H1 (cell line): Measurements from ENCODE around the gene ARHGEF3. TPM values are rescaled to one million over a fixed set of nuclear protein-coding genes. Genes with fewer than 3 reads are reported as not detected.

ENCODE experiments used
- CTCF ChIA-PET: fragments of 300-600 bp; sonication (Branson Sonifier 250); formaldehyde crosslinking; loops from one replicate; lab custom pipeline; 2021; ENCODE audit not compliant: partially characterized antibody; lab: Charles Lee
- POLR2A ChIA-PET: fragments of 300-600 bp; sonication (Branson Sonifier 250); formaldehyde crosslinking; loops from one replicate; lab custom pipeline; 2021; ENCODE audit warnings: inconsistent platforms; ENCODE audit not compliant: partially characterized antibody; lab: Charles Lee
- DNase-seq, 2 experiments: peaks; one replicate each; pipeline versions ENCODE4 v3.0.0 to v3.0.0-alpha.2; 2010 to 2022; ENCODE audit warnings: low spot score in 2 of 2, low read depth in 1 of 2, mixed read lengths in 1 of 2
- FAIRE-seq: peaks from 2 replicates; lab custom pipeline; 2011; peaks lifted over from hg19 to GRCh38; lab: Jason Lieb, UNC
- H2AFZ ChIP-seq: 2 replicates; pipeline ENCODE4 v1.8.1; 2012; ENCODE audit warnings: low read length, inconsistent platforms
- H2AK5ac ChIP-seq: 2 replicates; pipeline ENCODE4 v1.6.1; 2013; ENCODE audit warnings: low read depth, low read length
- H2BK120ac ChIP-seq: replicated peaks from 2 replicates; pipeline ENCODE3; 2013; ENCODE audit warnings: low read depth, low read length, inconsistent platforms
- H2BK12ac ChIP-seq: 2 replicates; pipeline ENCODE4 v1.6.1; 2013; ENCODE audit warnings: low read depth, low read length
- H2BK15ac ChIP-seq: 2 replicates; pipeline ENCODE4 v1.6.1; 2013; ENCODE audit warnings: low read length
- H2BK20ac ChIP-seq: 2 replicates; pipeline ENCODE4 v1.6.1; 2013; ENCODE audit warnings: low read length
- H2BK5ac ChIP-seq: 2 replicates; pipeline ENCODE4 v1.6.1; 2013; ENCODE audit warnings: low read depth, low read length
- H3K14ac ChIP-seq: 2 replicates; pipeline ENCODE4 v1.6.1; 2013; ENCODE audit warnings: inconsistent platforms; ENCODE audit not compliant: insufficient read length
- H3K18ac ChIP-seq: 2 replicates; pipeline ENCODE4 v1.6.1; 2013; ENCODE audit warnings: low read length; ENCODE audit errors: extremely low read depth
- H3K23ac ChIP-seq: 2 replicates; pipeline ENCODE4 v1.6.1; 2013; ENCODE audit warnings: inconsistent platforms; ENCODE audit not compliant: insufficient read length
- H3K23me2 ChIP-seq: 2 replicates; pipeline ENCODE4 v1.6.1; 2013; ENCODE audit warnings: low read depth, low read length
- H3K27ac ChIP-seq: 2 replicates; pipeline ENCODE4 v1.6.1; 2011; ENCODE audit warnings: low read depth, low read length, inconsistent platforms
- H3K27me3 ChIP-seq, 4 experiments: replicated peaks in 1 of 4; 1 replicate in 1 of 4; 2 replicates in 3 of 4; pipeline versions ENCODE4 v1.6.1 to v1.8.1; 2011 to 2013; ENCODE audit warnings: low read length in 3 of 4, mild to moderate bottlenecking in 3 of 4, inconsistent platforms in 2 of 4, mixed read lengths in 2 of 4, moderate library complexity in 1 of 4; ENCODE audit not compliant: control insufficient read depth in 3 of 4, insufficient read depth in 3 of 4; ENCODE audit errors: extremely low read depth in 1 of 4
- H3K36me3 ChIP-seq, 4 experiments: 2 replicates each; pipeline versions ENCODE4 v1.6.1 to v1.8.1; 2011 to 2013; ENCODE audit warnings: mild to moderate bottlenecking in 4 of 4, low read length in 3 of 4, moderate library complexity in 2 of 4, control low read depth in 1 of 4, inconsistent platforms in 1 of 4; ENCODE audit not compliant: insufficient read depth in 4 of 4, control insufficient read depth in 2 of 4
- H3K4ac ChIP-seq: replicated peaks from 2 replicates; pipeline ENCODE3; 2013; ENCODE audit warnings: low read length, low read depth, mixed read lengths, inconsistent platforms; ENCODE audit not compliant: insufficient read length
- H3K4me1 ChIP-seq, 4 experiments: replicated peaks in 1 of 4; 1 replicate in 1 of 4; 2 replicates in 3 of 4; pipeline versions ENCODE4 v1.6.1 to v1.8.1; 2011 to 2013; ENCODE audit warnings: low read length in 3 of 4, inconsistent platforms in 2 of 4, mixed read lengths in 1 of 4; ENCODE audit not compliant: insufficient read depth in 4 of 4, control insufficient read depth in 3 of 4
- H3K4me2 ChIP-seq, 2 experiments: 2 replicates each; pipeline versions ENCODE4 v1.6.1 to v1.8.1; 2011 to 2013; ENCODE audit warnings: low read depth in 2 of 2, low read length in 2 of 2, control low read depth in 1 of 2, inconsistent platforms in 1 of 2, mild to moderate bottlenecking in 1 of 2; ENCODE audit not compliant: insufficient read depth in 1 of 2
- H3K4me3 ChIP-seq, 4 experiments: fragments of 200-600, 300-600 bp in 1 of 4; sonication (generic), shearing (Covaris generic), sonication (Bioruptor Twin) in 1 of 4; 2 replicates each; pipeline versions ENCODE4 v1.5.1 to v1.8.1; 2011 to 2016; ENCODE audit warnings: low read length in 4 of 4, low read depth in 3 of 4, control low read depth in 2 of 4, inconsistent platforms in 2 of 4, mild to moderate bottlenecking in 2 of 4, mixed read lengths in 1 of 4, moderate library complexity in 1 of 4; ENCODE audit not compliant: insufficient read depth in 2 of 4; ENCODE audit errors: extremely low read depth in 1 of 4
- H3K56ac ChIP-seq: replicated peaks from 2 replicates; pipeline ENCODE3; 2013; ENCODE audit warnings: low read depth, mild to moderate bottlenecking, mixed read lengths, low read length, inconsistent platforms; ENCODE audit not compliant: insufficient read length
- H3K79me1 ChIP-seq: 2 replicates; pipeline ENCODE4 v1.6.1; 2013; ENCODE audit warnings: low read depth, low read length, control low read depth
- H3K79me2 ChIP-seq, 2 experiments: 2 replicates each; pipeline versions ENCODE4 v1.6.1 to v1.8.1; 2012 to 2013; ENCODE audit warnings: low read length in 2 of 2, mild to moderate bottlenecking in 2 of 2, inconsistent platforms in 1 of 2; ENCODE audit not compliant: insufficient read depth in 2 of 2, control insufficient read depth in 1 of 2
- H3K9ac ChIP-seq, 4 experiments: replicated peaks in 1 of 4; 1 replicate in 1 of 4; 2 replicates in 3 of 4; pipeline versions ENCODE4 v1.6.1 to v1.8.1; 2011 to 2013; ENCODE audit warnings: low read depth in 3 of 4, low read length in 3 of 4, control low read depth in 2 of 4, mild to moderate bottlenecking in 2 of 4, moderate library complexity in 2 of 4, inconsistent platforms in 1 of 4; ENCODE audit errors: extremely low read depth in 1 of 4
- H3K9me3 ChIP-seq, 2 experiments: 2 replicates each; pipeline versions ENCODE4 v1.6.1 to v1.8.1; 2012 to 2013; ENCODE audit warnings: mild to moderate bottlenecking in 2 of 2, moderate library complexity in 2 of 2, control low read depth in 1 of 2, inconsistent platforms in 1 of 2, low read depth in 1 of 2, low read length in 1 of 2, mixed read lengths in 1 of 2; ENCODE audit not compliant: insufficient read depth in 2 of 2
- H4K20me1 ChIP-seq, 2 experiments: replicated peaks in 1 of 2; 2 replicates each; pipeline versions ENCODE3 to v1.8.1; 2011 to 2013; ENCODE audit warnings: inconsistent platforms in 2 of 2, low read length in 2 of 2, mild to moderate bottlenecking in 1 of 2; ENCODE audit not compliant: insufficient read depth in 2 of 2, control insufficient read depth in 1 of 2
- H4K5ac ChIP-seq: 2 replicates; pipeline ENCODE4 v1.6.1; 2013; ENCODE audit warnings: low read length, low read depth, mixed read lengths, inconsistent platforms; ENCODE audit not compliant: insufficient read length
- H4K8ac ChIP-seq: 2 replicates; pipeline ENCODE4 v1.8.0; 2013; ENCODE audit warnings: mild to moderate bottlenecking, moderate library complexity, low read length, inconsistent platforms; ENCODE audit not compliant: insufficient read depth; ENCODE audit errors: extremely low read depth
- H4K91ac ChIP-seq: replicated peaks from 2 replicates; pipeline ENCODE3; 2013; ENCODE audit warnings: low read length, mixed read lengths, inconsistent platforms; ENCODE audit not compliant: insufficient read length
- BACH1 ChIP-seq: IDR thresholded peaks from 2 replicates; pipeline ENCODE4 v1.6.1; 2012; ENCODE audit warnings: low read length, improper control_type of control experiment
- CREB1 ChIP-seq: IDR thresholded peaks from 2 replicates; pipeline ENCODE4 v1.6.1; 2012; ENCODE audit warnings: inconsistent platforms
- EP300 ChIP-seq, 2 experiments: IDR thresholded peaks; 1 replicate in 1 of 2; 2 replicates in 1 of 2; pipeline ENCODE4 v1.6.1; 2011 to 2012; ENCODE audit warnings: low read depth in 2 of 2, low read length in 2 of 2, mild to moderate bottlenecking in 2 of 2, borderline replicate concordance in 1 of 2, inconsistent platforms in 1 of 2, moderate library complexity in 1 of 2
- HDAC2 ChIP-seq, 2 experiments: fragments of 300-600 bp in 1 of 2; sonication (generic) in 1 of 2; IDR thresholded peaks; 2 replicates each; pipeline ENCODE4 v1.6.1; 2011 to 2012; ENCODE audit warnings: low read depth in 2 of 2, low read length in 2 of 2, mild to moderate bottlenecking in 2 of 2, moderate library complexity in 2 of 2, borderline replicate concordance in 1 of 2, inconsistent platforms in 1 of 2
- KDM4A ChIP-seq: IDR thresholded peaks from one replicate; pipeline ENCODE4 v1.7.1; 2012; ENCODE audit warnings: low read depth, mild to moderate bottlenecking, moderate library complexity, low read length, inconsistent platforms; ENCODE audit not compliant: severe bottlenecking
- RAD21 ChIP-seq, 2 experiments: IDR thresholded peaks in 1 of 2; conservative IDR thresholded peaks in 1 of 2; 2 replicates each; pipeline ENCODE4 v1.6.1; 2011; ENCODE audit warnings: low read depth in 2 of 2, low read length in 2 of 2, improper control_type of control experiment in 1 of 2, inconsistent platforms in 1 of 2, mild to moderate bottlenecking in 1 of 2, moderate library complexity in 1 of 2
- RBBP5 ChIP-seq: IDR thresholded peaks from 2 replicates; pipeline ENCODE4 v1.7.1; 2012; ENCODE audit warnings: low read depth, mild to moderate bottlenecking, inconsistent platforms, low read length, moderate library complexity, borderline replicate concordance
- RFX5 ChIP-seq: IDR thresholded peaks from 2 replicates; pipeline ENCODE4 v1.6.1; 2011; ENCODE audit warnings: low read depth, low read length, improper control_type of control experiment, borderline replicate concordance
- SIRT6 ChIP-seq: IDR thresholded peaks from one replicate; pipeline ENCODE4 v1.7.1; 2012; ENCODE audit warnings: low read length, inconsistent platforms
- SP4 ChIP-seq: IDR thresholded peaks from 2 replicates; pipeline ENCODE4 v1.6.1; 2012; ENCODE audit warnings: low read length, inconsistent platforms
- TBP ChIP-seq: IDR thresholded peaks from 2 replicates; pipeline ENCODE4 v1.6.1; 2011; ENCODE audit warnings: low read depth, low read length, improper control_type of control experiment
- TEAD4 ChIP-seq: IDR thresholded peaks from 2 replicates; pipeline ENCODE4 v1.6.1; 2012; ENCODE audit warnings: low read depth, low read length, inconsistent platforms, mixed read lengths
- polyA plus RNA-seq, 7 experiments: library from polyadenylated mRNA; depleted of rRNA in 3 of 7; stranded (reverse) in 5 of 7; unstranded in 2 of 7; fragments of >200 nt in 5 of 7; fragments of 200-250 nt in 2 of 7; gene quantifications; 1 replicate in 5 of 7; 2 replicates in 1 of 7; 4 replicates in 1 of 7; pipeline versions ENCODE4 v1.2.1 to v1.2.3, GENCODE V29; 2011 to 2013; ENCODE audit warnings: missing spikeins in 2 of 7, mixed read lengths in 2 of 7
- total RNA-seq: library from RNA; stranded (reverse); fragmentation: NEBNext Ultra II Directional; extraction: Animal tissue kit (Norgen Biotek cat#: 25700); gene quantifications from 2 replicates; pipeline ENCODE4 v1.2.1, GENCODE V29; 2021
- TF ChIP-seq, protein P1 (sequence below), 3 experiments: IDR thresholded peaks; 1 replicate in 2 of 3; 2 replicates in 1 of 3; pipeline versions ENCODE4 v1.5.1 to v1.6.1; 2011; ENCODE audit warnings: low read length in 3 of 3, mild to moderate bottlenecking in 3 of 3, inconsistent platforms in 2 of 3, low read depth in 1 of 3, moderate library complexity in 1 of 3; ENCODE audit not compliant: insufficient read depth in 1 of 3; ENCODE audit errors: control extremely low read depth in 1 of 3

The ARHGEF3 gene
- total and polyA plus RNA-seq, 2 of the 8 experiments (the other 6 are each of a cell fraction or from before 2014, with no cell fraction given): 2.8 to 6.0 TPM

DNA sequence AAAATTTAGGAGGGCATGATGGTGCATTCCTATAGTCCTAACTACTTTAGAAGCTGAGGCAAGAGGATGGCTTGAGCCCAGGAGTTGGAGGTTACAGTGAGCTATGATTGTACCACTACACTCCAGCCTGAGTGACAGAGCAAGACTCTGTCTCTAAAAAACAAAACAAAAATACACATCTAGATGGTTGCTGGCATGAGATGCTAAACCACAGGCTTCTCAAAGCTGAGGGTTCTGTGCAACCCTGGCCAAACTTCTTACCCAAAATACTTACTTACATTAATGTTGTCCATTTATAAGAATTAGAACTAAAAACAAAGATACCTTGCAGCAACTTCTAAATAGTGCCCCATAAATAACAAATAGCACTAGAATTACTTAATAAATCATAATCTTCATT is 14.3 kb upstream of the ARHGEF3 start:
- H3K56ac ChIP-seq: no peak overlapping the region
- H3K14ac ChIP-seq: no peak overlapping the region
- no peak overlapping the region for H4K5ac ChIP-seq
- H3K79me1 ChIP-seq: no peaks in the 10 kb centered on the region
- no peak overlapping the region for H2BK120ac ChIP-seq
- H2AFZ ChIP-seq: no peak overlapping the region
- no peak overlapping the region for H3K9ac ChIP-seq
- DNase-seq (no peak), FAIRE-seq (no peak)
- no peak overlapping the region for H3K4ac ChIP-seq
- no peak overlapping the region for H2BK12ac ChIP-seq
- H3K4me1 ChIP-seq: no peaks in the 10 kb centered on the region
- no peaks in the 10 kb centered on the region for H3K9me3 ChIP-seq
- CTCF ChIA-PET: interaction anchor here (0.7 to 9.0 kb wide), 9 partner anchors 9 to 190 kb away, joined by 3 to 92 read pairs (median 3); partner anchors contain the start of gene ARHGEF3
- H2BK20ac ChIP-seq: no peak overlapping the region
- H2BK15ac ChIP-seq: no peak overlapping the region
- H3K36me3 ChIP-seq: no peaks in the 10 kb centered on the region
- no peak overlapping the region for H3K4me2 ChIP-seq
- H3K27me3 ChIP-seq: no peaks in the 10 kb centered on the region
- H4K20me1 ChIP-seq: no peaks in the 10 kb centered on the region
- H3K23ac ChIP-seq: no peak overlapping the region
- H3K4me3 ChIP-seq: no peak overlapping the region
- POLR2A ChIA-PET: no interaction called here
- H4K8ac ChIP-seq: no peak overlapping the region
- no peak overlapping the region for H3K27ac ChIP-seq
- no peak overlapping the region for H2AK5ac ChIP-seq
- H3K23me2 ChIP-seq: no peaks in the 10 kb centered on the region
- H3K18ac ChIP-seq: no peak overlapping the region
- H3K79me2 ChIP-seq: no peaks in the 10 kb centered on the region
- H4K91ac ChIP-seq: no peak overlapping the region
- H2BK5ac ChIP-seq: no peak overlapping the region
- TF ChIP-seq RFX5: no peak
- no peak for TF ChIP-seq TEAD4
- no peak for TF ChIP-seq CREB1
- TF ChIP-seq BACH1: no peak
- TF ChIP-seq SIRT6: no peak
- TF ChIP-seq HDAC2 (IDR thresholded peaks at IDR 0.05; ENCODE audit: borderline replicate concordance in 1 of 2, low read depth in 2 of 2, low read length in 2 of 2): no peak
- TF ChIP-seq RAD21 (IDR thresholded peaks at IDR 0.05 in 1 of 2, conservative IDR thresholded peaks at IDR 0.05 in 1 of 2; ENCODE audit: low read depth in 2 of 2, low read length in 2 of 2): no peak
- TF ChIP-seq SP4: no peak
- no peak for TF ChIP-seq EP300 (IDR thresholded peaks at IDR 0.05; ENCODE audit: borderline replicate concordance in 1 of 2, low read depth in 2 of 2, low read length in 2 of 2)
- TF ChIP-seq KDM4A: no peak
- TF ChIP-seq RBBP5: no peak
- TF ChIP-seq, protein P1, sequence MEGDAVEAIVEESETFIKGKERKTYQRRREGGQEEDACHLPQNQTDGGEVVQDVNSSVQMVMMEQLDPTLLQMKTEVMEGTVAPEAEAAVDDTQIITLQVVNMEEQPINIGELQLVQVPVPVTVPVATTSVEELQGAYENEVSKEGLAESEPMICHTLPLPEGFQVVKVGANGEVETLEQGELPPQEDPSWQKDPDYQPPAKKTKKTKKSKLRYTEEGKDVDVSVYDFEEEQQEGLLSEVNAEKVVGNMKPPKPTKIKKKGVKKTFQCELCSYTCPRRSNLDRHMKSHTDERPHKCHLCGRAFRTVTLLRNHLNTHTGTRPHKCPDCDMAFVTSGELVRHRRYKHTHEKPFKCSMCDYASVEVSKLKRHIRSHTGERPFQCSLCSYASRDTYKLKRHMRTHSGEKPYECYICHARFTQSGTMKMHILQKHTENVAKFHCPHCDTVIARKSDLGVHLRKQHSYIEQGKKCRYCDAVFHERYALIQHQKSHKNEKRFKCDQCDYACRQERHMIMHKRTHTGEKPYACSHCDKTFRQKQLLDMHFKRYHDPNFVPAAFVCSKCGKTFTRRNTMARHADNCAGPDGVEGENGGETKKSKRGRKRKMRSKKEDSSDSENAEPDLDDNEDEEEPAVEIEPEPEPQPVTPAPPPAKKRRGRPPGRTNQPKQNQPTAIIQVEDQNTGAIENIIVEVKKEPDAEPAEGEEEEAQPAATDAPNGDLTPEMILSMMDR (IDR thresholded peaks at IDR 0.05; ENCODE audit: control extremely low read depth in 1 of 3, insufficient read depth in 1 of 3, low read depth in 1 of 3, low read length in 3 of 3): no peak
- no peak for TF ChIP-seq TBP
